K562 (cell line): Measurements from ENCODE around the gene PHYKPL. TPM values are rescaled to one million over a fixed set of nuclear protein-coding genes. Genes with fewer than 3 reads are reported as not detected.

Source experiments
- ATAC-seq: fragments of 200-7000 bp; cut with Tn5 transposase; 3 replicates; pipeline ENCODE4 v1.9.1; 2020; ENCODE audit warnings: moderate library complexity
- BruUV-seq: library from RNA; stranded (reverse); fragments of 400-500 nt; replicated peaks from 2 replicates; lab custom pipeline; 2021; lab: Mats Ljungman, UMichigan
- CTCF ChIA-PET: fragments of 300-600 bp; formaldehyde crosslinking; extraction: SDS; loops from one replicate; lab custom pipeline; 2021; ENCODE audit warnings: low intra/inter-chr PET ratio; lab: Yijun Ruan, JAX
- POLR2A ChIA-PET: fragments of 300-600, 350-650 bp; sonication (Branson Sonifier 250); formaldehyde crosslinking; extraction: SDS; loops from one replicate; lab custom pipeline; 2021; ENCODE audit warnings: antibody characterized with exemption, inconsistent platforms; lab: Yijun Ruan, JAX
- DNase-seq, 4 experiments: peaks; one replicate each; pipeline versions ENCODE4 v3.0.0 to v3.0.0-alpha.2; 2011 to 2018; ENCODE audit warnings: low spot score in 3 of 4, mixed read lengths in 3 of 4; ENCODE audit errors: extremely low read depth in 1 of 4
- FAIRE-seq: peaks from 2 replicates; lab custom pipeline; 2011; peaks lifted over from hg19 to GRCh38; lab: Jason Lieb, UNC
- H2AFZ ChIP-seq: 2 replicates; pipeline ENCODE4 v1.6.0; 2011; ENCODE audit warnings: low read depth, low read length, control low read depth, inconsistent platforms
- H3K27ac ChIP-seq: fragments of 200-600 bp; 3 replicates; pipeline ENCODE4 v1.8.0; 2011; ENCODE audit warnings: low read depth, mild to moderate bottlenecking, control low read depth, inconsistent platforms, low read length, moderate library complexity, mixed read lengths; ENCODE audit errors: extremely low read depth
- H3K27me3 ChIP-seq, 2 experiments: fragments of 300-600 bp in 1 of 2; 2 replicates in 1 of 2; 3 replicates in 1 of 2; pipeline versions ENCODE4 v1.6.0 to v1.8.0; 2011; ENCODE audit warnings: inconsistent platforms in 2 of 2, low read length in 2 of 2, mild to moderate bottlenecking in 1 of 2, mixed read lengths in 1 of 2, moderate library complexity in 1 of 2; ENCODE audit not compliant: control insufficient read depth in 2 of 2, insufficient read depth in 2 of 2
- H3K36me3 ChIP-seq: fragments of 300-600 bp; 3 replicates; pipeline ENCODE4 v1.8.0; 2011; ENCODE audit warnings: mild to moderate bottlenecking, low read length, inconsistent platforms; ENCODE audit not compliant: control insufficient read depth, insufficient read depth
- H3K4me1 ChIP-seq, 2 experiments: fragments of 200-600 bp in 1 of 2; replicated peaks in 1 of 2; 2 replicates in 1 of 2; 3 replicates in 1 of 2; pipeline versions ENCODE4 v1.5.1 to v1.8.0; 2011; ENCODE audit warnings: inconsistent platforms in 2 of 2, low read length in 2 of 2, mild to moderate bottlenecking in 1 of 2, mixed read lengths in 1 of 2, moderate library complexity in 1 of 2; ENCODE audit not compliant: control insufficient read depth in 2 of 2, insufficient read depth in 2 of 2
- H3K4me2 ChIP-seq: 2 replicates; pipeline ENCODE4 v1.6.1; 2011; ENCODE audit warnings: low read length, control low read depth, inconsistent platforms, mixed read lengths; ENCODE audit not compliant: insufficient read depth
- H3K4me3 ChIP-seq: fragments of 200-600 bp; sonication (generic), shearing (Covaris generic); 2 replicates; pipeline ENCODE4 v1.5.1; 2016; ENCODE audit warnings: control low read depth, inconsistent platforms
- H3K79me2 ChIP-seq: fragments of 200-600 bp; 3 replicates; pipeline ENCODE4 v1.8.0; 2011; ENCODE audit warnings: low read length, inconsistent platforms; ENCODE audit not compliant: control insufficient read depth, insufficient read depth
- H3K9ac ChIP-seq, 2 experiments: 2 replicates each; pipeline versions ENCODE4 v1.6.0 to v1.6.1; 2011; ENCODE audit warnings: low read depth in 2 of 2, low read length in 2 of 2, control low read depth in 1 of 2, inconsistent platforms in 1 of 2, mild to moderate bottlenecking in 1 of 2, mixed read lengths in 1 of 2; ENCODE audit not compliant: insufficient read depth in 1 of 2
- H3K9me1 ChIP-seq: one replicate; pipeline ENCODE4 v1.6.0; 2011; ENCODE audit warnings: inconsistent platforms, mild to moderate bottlenecking, low read length, moderate library complexity; ENCODE audit not compliant: control insufficient read depth, insufficient read depth
- H3K9me3 ChIP-seq: replicated peaks from 2 replicates; pipeline ENCODE4 v1.5.1; 2011; ENCODE audit warnings: low read depth, low read length, inconsistent platforms; ENCODE audit not compliant: control insufficient read depth, insufficient read depth
- H4K20me1 ChIP-seq: replicated peaks from 2 replicates; pipeline ENCODE4 v1.6.1; 2011; ENCODE audit warnings: low read length, inconsistent platforms, mixed read lengths; ENCODE audit not compliant: control insufficient read depth, insufficient read depth
- CBFB ChIP-seq: sonication (generic); formaldehyde crosslinking; IDR thresholded peaks from 2 replicates; pipeline ENCODE4 v1.4.0; 2020; ENCODE audit warnings: mild to moderate bottlenecking, missing genetic modification reagents
- CEBPG ChIP-seq, 3 experiments: fragments of 200-800 bp in 1 of 3; sonication (Bioruptor generic) in 1 of 3; sonication (generic) in 1 of 3; formaldehyde crosslinking in 1 of 3; IDR thresholded peaks in 2 of 3; conservative IDR thresholded peaks in 1 of 3; 2 replicates each; pipeline versions ENCODE4 v1.6.1 to v1.8.0; 2016 to 2022; ENCODE audit warnings: missing compliant biosample characterization in 2 of 3, missing genetic modification characterization in 2 of 3, mild to moderate bottlenecking in 1 of 3, missing genetic modification reagents in 1 of 3
- MTF1 ChIP-seq: fragments of 250-450 bp; sonication (Bioruptor Pico); IDR thresholded peaks from 2 replicates; pipeline ENCODE4 v1.9.0; 2021; ENCODE audit warnings: moderate library complexity, mild to moderate bottlenecking, inconsistent platforms, borderline replicate concordance
- PHF21A ChIP-seq: fragments of 450-650 bp; IDR thresholded peaks from 2 replicates; pipeline ENCODE4 v1.6.1; 2017; ENCODE audit warnings: low read depth, borderline replicate concordance
- RAD21 ChIP-seq, 2 experiments: fragments of 250-450 bp in 1 of 2; fragments of 450-650 bp in 1 of 2; sonication (Bioruptor Pico) in 1 of 2; formaldehyde crosslinking in 1 of 2; IDR thresholded peaks in 1 of 2; conservative IDR thresholded peaks in 1 of 2; 2 replicates each; pipeline versions ENCODE4 v1.4.0 to v1.8.0; 2020 to 2022; ENCODE audit warnings: mild to moderate bottlenecking in 2 of 2, moderate library complexity in 1 of 2
- WGBS: fragments of 100-300 bp; shearing (Covaris generic); methylation state at CpG from one replicate; pipeline ENCODE4 v1.1.6; 2016; ENCODE audit warnings: low coverage, mixed read lengths; ENCODE audit not compliant: insufficient coverage; ENCODE audit errors: missing lambda C conversion rate; 5-methylcytosine and 5-hydroxymethylcytosine counted together
- in situ Hi-C: fragments of 300-500 bp; cut with MboI; formaldehyde crosslinking; loops from 4 replicates; pipeline ENCODE4 v1.15.0; 2018; ENCODE audit warnings: inconsistent platforms, mixed read lengths
- intact Hi-C: fragments of 100-400 bp; cut with micrococcal nuclease; formaldehyde crosslinking; loops from 2 replicates; pipeline ENCODE4 v1.14.2; 2022
- polyA plus RNA-seq, 8 experiments: library from polyadenylated mRNA; depleted of rRNA in 4 of 8; stranded (reverse) in 5 of 8; unstranded in 3 of 8; fragments of >200 nt; fragmentation: Nextera tagmentation in 2 of 8; fragmentation: Illumina TruSeq in 1 of 8; extraction: Ambion mirVana in 2 of 8; extraction: Trizol in 1 of 8; gene quantifications; 2 replicates each; pipeline versions ENCODE4 v1.2.1 to v1.2.3, GENCODE V29; 2011 to 2014; ENCODE audit warnings: inconsistent platforms in 1 of 8, missing spikeins in 1 of 8
- total RNA-seq, 7 experiments: library from RNA; depleted of rRNA in 6 of 7; stranded (reverse); fragments of >200 nt in 6 of 7; fragmentation: Illumina TruSeq in 2 of 7; extraction: Trizol in 2 of 7; gene quantifications; 2 replicates each; pipeline versions ENCODE4 v1.2.1 to v1.2.3, GENCODE V29; 2011 to 2021; ENCODE audit warnings: low replicate concordance in 1 of 7

Gene PHYKPL
- total and polyA plus RNA-seq, 9 of the 15 experiments (the other 6 are each of a cell fraction or from before 2014, with no cell fraction given) = 4.7 to 34.7 (median 18.6) TPM

DNA sequence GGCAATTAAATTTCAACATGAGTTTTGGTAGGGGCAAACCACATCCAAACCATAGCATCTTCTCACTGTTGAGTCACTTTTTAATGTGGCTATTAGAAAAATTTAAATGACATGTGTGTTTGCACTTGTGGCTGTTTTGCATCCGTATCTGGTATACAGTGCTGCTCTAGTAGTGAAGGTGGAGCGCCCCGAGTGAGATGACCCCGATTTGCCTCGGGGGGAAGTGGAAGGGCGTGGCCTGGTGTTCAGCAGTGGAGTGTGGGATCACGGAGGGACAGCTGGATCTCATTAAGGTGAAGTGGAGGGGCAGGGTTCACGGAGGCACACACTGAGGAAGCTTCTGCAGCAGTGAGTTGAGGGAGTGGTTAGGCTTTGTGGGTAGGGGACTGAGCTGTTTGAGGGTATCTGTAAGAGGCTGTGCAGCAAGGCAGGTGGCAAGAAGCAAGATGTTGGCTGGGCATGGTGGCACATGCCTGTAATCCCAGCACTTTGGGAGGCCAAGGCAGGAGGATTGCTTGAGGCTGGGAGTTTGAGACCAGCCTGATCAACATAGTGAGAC, 39.3 kb downstream of the PHYKPL start:
- in situ Hi-C loops = no loop called here
- intact Hi-C loops = no loop called here
- Histone ChIP-seq H3K4me2 (no peak overlapping the region), H3K4me3 (no peak overlapping the region), H3K27ac (no peak overlapping the region), H3K79me2 (no peaks in the 10 kb centered on the region), H3K4me1 (peaks cover 0 to 8% of the 10 kb centered on the region in 2 experiments; a peak in 2 of 5 replicates), H3K9ac (no peak overlapping the region; a peak in 1 of 4 replicates), H3K9me1 (no peaks in the 10 kb centered on the region), H3K27me3 (peaks cover 5 to 16% of the 10 kb centered on the region in 2 experiments; a peak in 3 of 5 replicates), H3K9me3 (no peaks in the 10 kb centered on the region; the same call in 1 of the 2 replicates), H3K36me3 (no peaks in the 10 kb centered on the region), H4K20me1 (no peaks in the 10 kb centered on the region), H2AFZ (peak overlapping the region; percentile 70; the same call in 1 of the 2 replicates)
- TF ChIP-seq MTF1 (CRISPR knock-in tag) = no peak
- TF ChIP-seq CEBPG (CRISPR knock-in tag; IDR thresholded peaks at IDR 0.05) = no peak
- TF ChIP-seq CEBPG (tag; conservative IDR thresholded peaks at IDR 0.05 in 1 of 2, IDR thresholded peaks at IDR 0.05 in 1 of 2) = no peak
- TF ChIP-seq CBFB = no peak
- no peak for TF ChIP-seq PHF21A
- no peak for TF ChIP-seq RAD21 (CRISPR knock-in tag; conservative IDR thresholded peaks at IDR 0.05 in 1 of 2, IDR thresholded peaks at IDR 0.05 in 1 of 2)
- ChIA-PET CTCF (interaction anchor here (0.6 kb wide), 1 partner anchor 124 kb away, joined by 3 read pairs; no protein-coding TSS in a partner anchor), POLR2A (interaction anchor here (0.9 kb wide), 1 partner anchor 11 kb away, joined by 3 read pairs; the partner anchor contains the start of gene HNRNPAB)
- no peak for ATAC-seq
- FAIRE-seq = no peak
- no TSS peak for BruUV-seq
- 12% methylated on average over 8 of the region's 8 CpGs for WGBS
- peak in 1 of 4 experiments; percentile 7 for DNase-seq
